GM21367 (cell line): ENCODE measurements around the gene CAMTA1.

Experiments
- ATAC-seq: cut with Tn5 transposase; IDR thresholded peaks from one replicate; pipeline ENCODE4 v1.9.1; 2021; ENCODE audit not compliant: unreplicated experiment

The CAMTA1 gene

DNA sequence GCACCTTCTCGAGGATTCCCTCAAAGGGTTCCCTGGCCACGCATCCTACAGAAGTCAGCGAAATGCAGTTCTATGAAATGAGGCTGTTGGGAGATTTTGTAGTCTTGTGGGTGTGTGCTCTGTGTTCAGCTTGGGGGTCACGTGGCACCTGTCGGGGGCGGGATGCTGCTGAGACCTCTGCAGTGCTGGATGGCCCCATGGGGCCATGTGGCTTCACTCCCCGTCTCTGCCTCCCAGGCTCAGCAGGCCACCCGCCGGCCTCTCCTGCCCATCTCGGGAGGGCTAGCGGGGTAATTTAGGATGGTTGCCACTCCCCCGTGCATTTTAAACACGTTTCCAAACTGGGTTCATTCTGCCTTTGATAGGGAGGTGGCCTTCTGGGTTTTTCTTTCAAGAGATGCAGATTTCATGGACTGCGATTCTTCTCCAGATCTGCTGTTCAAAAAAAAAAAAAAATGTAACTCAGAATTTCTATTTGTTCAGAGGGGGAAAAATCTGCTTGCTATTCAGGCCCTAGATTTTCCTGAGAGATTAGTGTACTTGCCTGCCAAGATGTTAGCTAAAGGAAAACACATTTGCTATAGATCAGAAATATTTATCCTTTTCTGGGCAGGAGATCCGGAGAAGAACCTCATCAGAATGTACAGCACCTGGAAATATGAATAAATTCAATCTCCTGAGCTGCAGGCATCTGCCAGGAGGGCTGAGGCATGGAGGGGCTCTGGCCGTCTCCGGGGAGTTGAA is 708.6 kb downstream of the CAMTA1 start:
- ATAC-seq, result no peak

DNA sequence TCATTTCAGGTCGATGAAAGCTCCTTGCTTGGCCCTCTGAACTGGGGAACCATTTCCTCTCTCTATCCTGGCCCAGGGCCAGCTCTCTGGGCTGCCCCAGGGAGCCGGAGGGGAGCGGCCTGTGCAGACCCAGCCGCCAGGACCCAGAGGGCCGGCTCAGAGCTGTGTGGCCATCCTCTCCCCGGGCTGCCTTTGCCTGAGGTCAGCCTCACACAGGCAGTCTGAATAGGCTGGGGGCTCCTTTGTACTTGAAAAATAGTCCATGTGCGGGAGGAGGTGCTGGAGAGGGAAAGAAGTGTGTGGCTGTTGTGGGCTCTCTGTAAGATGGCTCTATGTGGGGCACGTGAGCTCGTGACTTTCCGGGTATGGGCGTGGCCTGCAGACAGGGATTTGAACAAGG is 710.7 kb downstream of the CAMTA1 start:
- ATAC-seq, result no peak

DNA sequence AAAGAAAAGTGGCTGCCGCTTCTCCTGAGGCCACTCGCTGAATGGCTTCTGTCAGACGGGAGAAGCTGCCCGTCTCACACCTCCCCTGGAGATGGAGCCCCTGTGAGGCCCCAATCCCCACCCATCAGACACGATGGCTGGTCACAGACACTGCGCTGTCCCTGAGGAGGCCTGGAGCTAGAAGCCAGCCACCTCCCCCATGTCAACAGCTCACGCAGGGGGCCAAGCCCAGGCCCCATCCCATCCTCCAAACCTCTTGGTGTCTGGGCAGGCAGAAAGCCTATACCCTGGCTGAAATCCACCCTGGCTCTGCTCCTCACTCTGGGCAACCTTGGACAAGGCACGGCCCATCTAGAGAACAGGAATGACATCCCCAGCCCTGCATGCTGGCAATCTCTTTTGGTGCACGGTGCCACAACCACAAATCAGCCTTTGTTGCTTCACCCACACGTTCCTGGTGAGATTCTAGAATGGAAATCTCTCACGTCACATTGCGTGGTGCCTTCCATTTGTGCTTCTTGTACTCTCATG is 711.9 kb downstream of the CAMTA1 start:
- ATAC-seq, result no peak

DNA sequence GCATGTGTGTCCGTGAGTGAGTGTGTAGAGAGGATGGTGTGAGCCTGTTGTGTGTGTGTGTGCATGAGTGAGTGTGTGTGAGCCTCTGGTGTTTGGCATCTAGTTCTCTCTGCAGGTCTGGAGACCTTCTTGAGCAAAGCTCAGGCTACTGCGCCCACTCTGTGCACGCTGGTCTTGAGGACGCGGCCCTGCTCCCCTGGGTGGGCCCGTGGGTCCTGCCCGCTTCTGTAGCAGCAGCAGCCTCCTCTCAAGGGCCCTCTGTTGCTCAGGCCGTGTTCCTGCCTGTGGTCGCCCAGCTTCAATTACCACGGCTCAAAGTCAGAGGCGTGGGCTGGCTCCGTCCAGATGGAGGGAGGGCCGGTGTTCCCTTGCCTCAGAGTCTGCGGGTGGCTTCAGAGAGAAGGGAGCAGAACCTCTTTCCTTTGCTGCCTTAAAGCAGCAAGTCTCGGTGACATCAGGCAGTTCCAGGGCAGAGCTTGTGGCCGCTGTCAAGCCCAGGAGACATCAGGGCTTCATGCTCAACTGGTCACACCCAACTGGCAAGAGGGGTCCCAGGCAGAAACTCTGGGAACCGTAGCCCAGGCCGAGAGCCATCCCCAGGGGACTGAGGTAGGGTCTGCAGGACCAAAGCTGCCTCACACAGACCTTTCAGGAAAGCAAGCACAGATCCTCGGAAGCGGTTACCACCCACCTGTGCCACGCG is 715.3 kb downstream of the CAMTA1 start:
- no peak for ATAC-seq

DNA sequence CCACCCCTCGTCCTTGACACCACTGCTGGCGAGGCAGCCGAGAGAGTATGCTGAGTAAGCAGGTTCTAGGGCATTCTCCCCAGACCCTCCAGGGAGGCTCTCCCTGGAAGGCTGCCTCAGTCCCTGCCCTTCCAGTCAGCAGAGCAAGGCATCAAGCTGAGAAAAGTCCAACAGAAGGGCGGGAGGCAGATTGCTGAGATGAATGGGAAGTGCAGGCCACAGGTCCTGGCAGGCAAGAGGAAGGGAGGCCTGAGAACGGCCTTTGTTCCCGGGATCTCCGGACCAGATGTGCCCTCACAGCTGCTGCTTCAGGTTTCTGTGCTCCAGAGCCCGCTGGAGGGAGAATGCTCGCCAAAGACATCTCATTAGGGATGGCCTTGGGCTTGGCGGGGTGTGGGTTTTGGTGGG is 715.8 kb downstream of the CAMTA1 start:
- ATAC-seq, result no peak

DNA sequence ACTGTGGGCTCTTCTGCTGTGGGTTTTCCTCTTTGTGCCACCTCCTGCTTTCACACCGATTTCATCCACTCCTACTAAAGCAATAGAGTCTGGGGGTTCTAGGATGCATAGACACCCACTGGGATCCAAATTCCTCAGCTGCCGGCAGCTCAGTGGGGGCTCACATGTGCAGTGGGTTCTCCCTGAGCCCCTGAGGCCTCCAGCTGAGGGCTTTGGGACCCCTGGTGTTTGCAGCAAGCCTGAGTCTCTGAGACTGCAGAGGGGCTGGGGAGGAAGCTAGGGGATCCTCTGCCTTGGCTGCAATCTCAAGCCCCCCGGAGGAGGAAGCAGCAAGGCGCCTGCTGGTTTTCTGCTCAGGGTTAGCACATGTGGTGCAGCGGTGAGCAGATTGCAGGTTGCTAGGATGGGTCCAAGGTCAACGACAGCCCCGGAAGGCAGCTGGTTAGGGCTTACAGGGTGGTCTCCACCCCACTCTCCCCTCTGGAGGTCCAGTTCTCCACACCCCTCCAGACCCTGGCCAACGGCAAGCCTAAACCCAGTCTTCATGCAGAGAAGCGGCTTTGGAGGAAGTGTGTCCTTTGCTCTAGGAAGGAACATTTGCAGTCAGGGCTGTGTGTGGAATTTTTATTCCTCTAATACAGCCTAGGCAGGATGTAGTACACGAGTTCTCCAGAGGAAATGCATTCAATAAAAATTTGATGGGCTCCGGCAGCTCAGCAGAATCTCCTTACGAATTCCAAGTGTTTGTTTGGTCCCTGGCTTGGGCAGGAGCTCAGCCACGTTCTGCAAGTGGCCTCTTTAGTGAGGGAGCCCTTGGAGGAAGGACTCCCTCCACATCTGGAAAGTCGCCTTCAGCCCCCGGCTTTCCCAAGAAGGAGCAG is 716.7 kb downstream of the CAMTA1 start:
- ATAC-seq, result no peak

DNA sequence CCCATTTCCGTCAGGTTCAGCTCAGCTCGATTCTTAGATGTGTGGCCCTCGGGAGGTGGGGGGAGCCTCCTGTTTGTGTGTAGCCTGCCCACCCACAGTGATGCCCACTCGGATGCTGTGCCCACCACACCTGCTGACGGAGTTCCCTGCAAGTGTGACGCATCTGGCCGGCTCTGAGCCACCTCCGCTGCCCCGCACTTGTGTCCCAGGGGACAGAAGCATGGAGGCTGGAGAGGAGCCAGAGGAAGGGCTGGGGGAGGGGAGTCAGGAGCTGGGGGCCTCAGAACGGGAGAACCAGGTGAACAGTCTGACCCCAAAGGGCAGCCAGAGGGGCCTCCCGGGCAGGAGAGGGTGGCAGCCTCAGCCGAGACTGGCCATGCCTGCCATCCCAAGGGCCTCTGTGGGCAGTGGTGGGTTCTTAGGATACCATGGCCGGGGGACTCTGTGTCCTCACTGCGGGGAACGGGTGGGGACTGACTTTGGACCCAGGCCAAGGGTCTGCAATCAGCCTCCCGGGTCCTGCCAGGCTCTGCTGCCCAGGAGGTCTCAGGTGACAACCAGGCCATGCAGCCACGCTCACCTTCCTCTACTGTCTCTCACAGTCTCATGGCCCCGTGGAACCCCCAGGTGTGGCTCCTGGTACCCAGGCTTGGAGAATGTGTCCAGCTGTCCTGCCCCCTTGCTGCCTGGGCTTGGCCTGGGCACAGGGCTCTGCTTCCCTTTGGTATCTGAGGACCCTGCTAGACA is 718.6 kb downstream of the CAMTA1 start:
- ATAC-seq, result no peak

DNA sequence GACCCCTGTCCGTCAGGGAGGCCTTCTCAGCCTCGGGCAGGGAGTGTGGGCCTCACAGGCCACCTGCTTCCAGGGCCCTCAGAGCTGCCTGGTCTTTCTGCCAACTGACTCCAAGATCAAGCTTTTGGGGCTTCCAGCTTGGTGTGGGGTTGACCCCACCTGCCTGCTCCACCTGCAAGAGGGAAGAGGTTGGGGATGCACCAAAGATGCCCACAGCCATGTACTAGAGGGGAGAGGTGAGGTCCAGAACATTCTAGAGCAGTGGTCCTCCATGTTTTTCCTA is 719.1 kb downstream of the CAMTA1 start:
- ATAC-seq, result no peak

DNA sequence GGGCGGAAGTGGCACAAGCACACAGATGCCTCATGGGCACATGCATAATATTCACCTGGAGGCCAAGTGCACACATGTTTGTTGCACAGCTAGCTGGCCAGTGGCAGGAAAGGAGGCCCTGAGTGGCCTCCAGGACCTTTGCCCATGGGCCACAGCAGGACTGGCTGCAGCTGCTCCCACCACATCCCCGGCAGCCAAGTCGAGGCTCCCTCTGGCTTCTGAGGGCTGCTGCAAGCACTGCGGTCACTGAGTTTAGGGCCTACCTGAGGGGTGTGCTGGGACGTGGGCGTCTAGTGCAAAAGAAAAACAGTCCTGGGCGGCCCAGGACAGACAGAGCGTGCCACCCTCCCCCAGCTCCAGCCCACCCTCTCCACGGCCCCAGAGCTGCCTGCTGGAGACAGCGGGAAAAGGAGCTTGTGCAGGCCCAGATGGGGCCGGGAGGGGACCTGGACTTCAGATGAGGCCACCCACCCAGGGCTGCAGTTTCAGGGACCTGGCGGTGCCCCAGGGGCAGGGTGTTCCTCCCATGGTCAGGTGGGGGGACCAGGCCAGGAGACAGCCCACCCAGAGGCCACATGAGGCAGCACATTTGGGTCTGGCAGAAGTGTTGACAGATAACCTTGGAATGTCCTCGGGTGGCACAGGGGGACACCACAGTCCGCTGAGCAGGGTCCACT is 720.0 kb downstream of the CAMTA1 start:
- ATAC-seq, result no peak

DNA sequence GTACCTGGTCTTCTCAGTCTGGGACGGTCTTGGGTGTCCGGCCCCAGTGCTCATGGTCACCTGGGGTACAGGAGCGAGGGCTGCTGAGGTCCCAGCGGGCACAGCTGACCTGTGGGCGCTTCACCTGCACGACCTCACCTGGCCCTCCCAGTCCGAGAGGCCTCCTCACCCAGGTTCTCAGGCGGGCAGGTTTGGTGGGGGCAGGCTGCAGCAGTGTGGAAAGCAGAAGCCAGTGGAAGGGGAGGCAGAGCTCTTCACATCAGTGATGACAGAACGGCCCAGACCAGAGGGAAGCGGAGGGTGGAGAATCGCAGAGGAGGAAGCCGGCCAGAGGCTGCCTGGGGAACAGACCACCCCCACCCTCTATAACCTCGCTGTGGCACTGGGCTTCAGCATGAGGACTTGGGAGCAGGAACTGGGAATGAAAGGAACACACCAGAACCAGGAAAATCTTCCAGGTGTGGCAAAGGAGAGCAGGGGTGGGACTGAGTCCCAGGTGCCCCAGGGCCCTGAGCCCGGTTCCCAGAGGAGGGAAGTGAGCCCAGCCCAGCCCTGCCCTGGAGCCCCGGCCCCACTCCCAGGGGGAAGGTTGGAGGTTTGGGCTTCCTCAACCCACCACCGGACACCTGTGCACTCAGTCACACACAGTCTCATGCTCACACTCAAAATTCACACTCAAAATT is 720.7 kb downstream of the CAMTA1 start:
- ATAC-seq, result no peak

DNA sequence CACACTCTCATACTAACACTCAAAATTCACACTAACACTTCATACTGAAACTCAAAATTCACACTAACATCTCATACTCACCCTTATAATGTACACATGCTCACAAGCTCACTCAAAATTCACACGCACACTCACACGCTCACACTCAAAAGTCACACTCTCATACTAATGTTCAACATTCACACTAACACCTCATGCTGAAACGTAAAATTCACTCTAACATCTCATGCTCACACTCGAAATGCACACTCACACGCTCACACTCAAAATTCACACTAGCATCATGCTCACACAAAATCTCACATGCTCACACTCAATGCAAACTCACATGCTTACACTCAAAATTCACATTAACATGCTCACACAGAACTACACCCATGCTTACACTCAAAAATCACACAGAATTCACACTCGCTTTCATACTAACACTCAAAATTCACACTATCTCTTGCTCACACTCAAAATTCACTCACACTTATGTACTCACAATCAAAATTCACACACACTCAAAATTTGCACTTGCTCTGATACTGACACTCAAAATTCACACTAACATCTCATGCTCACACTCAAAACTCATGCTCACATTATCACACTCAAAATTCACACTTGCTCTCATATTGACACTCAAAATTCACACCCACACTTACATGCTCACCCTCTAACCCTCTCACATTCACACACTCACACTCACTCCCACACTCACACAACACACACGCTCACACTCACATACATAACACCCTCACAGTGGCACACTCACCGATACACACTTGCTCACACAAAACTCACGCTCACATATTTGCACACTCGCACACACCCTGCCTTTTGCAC is 721.4 kb downstream of the CAMTA1 start:
- ATAC-seq, result no peak

DNA sequence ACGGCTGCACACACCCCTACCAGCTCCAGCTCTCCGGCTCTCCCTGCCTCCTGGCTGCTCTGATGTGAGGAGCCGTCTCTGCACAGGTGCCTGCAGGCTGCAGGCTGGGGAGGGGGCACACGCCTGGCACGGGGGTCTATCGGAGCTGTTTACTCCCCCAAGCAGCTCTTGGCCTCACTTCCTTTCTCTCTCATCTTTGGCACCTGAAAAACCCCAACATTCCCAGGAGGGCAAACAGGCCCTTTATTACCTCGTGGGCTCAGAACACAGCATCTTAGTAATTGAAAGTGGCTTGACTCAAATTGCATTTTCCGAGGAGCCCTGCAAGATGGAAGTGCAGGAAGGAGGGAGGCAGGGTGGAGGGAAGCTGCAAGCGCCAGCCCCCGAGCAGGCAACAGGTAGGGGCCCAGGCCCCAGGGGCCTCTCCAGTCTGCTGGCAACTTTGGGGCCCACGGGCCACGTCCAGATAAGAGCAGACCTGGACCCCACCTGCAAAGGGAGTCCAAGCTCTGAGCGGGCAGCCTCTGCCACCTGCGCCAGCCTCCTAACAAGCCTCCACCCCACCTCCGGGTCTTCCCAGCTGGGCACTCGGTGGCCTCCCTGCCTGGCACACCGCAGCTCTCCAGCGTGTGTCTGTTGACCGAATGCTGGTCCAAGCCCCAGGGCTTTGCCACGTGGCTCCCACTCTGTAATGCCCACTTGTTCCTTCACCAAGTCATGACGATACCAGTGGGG is 722.2 kb downstream of the CAMTA1 start:
- ATAC-seq, result no peak

DNA sequence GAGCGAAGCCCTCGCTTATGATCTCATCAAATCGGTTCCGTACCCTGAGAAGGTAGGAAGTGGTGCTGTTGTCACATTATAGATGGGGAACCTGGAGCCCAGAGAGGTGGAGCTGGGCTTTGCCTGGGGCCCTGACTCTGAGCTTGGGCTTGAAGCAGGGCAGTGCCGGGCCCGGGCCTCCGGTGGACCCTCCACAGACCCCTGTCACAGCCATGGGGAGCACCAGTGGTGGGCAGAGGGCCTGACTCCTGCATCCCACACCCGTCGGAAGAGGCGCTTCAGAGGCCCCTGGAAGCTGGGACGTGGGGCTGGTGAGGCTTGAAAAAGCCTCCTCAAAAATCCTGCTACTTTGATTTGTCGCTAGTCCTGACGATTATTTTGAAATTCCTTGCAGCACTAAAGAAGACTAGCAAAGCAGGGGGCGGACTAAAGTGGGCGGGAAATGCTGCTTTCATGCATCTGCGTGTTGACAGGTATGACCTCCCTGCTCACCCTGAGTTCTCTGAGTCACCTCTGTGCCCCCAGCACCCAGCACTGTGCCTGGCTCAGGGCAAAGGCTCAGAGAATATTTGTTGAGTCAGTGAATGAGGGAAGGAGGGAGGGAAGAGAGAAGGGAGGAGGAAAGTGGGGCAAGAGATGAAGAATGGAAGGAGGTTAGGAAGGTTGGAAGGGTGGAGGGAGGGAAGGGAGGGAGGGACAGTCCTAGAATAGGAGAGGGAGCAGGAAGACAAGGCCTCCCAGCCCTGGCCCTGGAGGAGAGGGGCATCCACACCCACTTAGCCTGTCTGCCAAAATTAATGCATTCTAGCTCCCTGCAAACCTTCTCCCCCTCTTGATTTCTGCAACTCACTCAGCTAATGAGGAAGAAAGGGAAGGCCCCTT is 723.0 kb downstream of the CAMTA1 start:
- no peak for ATAC-seq

DNA sequence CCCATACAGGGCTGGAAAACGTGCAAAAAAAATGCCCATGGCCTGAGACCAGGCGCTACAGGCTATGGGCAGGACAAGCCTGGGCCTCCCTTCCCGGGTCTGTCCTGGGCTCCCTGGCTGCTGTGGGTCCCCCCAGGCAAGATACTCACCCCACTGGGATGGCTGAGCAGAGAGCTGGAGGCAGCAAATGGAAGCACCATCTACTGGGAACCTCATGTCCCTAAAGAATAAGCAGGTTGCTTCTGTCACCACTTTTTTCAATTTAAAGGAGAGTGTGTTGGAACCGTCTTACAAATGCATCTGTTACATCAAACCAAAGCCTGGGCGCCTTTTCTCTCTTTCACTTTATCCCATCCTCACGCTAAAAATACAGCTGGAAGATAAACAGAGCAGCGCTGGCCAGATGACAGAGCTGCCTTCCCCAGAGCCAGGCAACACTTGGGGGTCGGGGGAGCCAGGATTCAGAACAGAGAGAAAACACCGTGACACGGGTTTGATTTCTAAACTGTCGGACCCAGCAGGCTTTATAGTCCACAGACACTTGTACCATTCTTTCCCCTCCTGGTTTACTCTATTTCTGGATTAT is 723.8 kb downstream of the CAMTA1 start:
- ATAC-seq, result no peak

DNA sequence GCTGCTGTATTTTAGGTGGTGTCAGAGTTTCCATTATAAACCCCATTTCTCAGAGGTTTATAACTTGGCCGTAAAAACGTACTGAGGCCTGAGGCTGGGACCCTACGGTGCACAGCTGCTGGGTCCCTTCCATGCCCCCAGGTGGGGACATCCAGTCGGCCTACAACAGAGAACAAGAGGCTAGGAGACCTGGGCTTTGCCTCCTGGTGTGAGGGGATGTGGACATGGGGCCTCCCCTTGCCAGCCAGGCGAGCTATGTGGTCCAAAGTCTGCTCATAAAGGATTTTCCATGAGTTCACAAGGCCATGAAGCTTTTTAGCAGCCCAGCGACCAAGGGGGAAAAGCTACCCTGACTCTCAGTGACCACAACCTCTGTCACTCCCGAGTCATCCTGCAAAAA is 724.3 kb downstream of the CAMTA1 start:
- ATAC-seq, result no peak

DNA sequence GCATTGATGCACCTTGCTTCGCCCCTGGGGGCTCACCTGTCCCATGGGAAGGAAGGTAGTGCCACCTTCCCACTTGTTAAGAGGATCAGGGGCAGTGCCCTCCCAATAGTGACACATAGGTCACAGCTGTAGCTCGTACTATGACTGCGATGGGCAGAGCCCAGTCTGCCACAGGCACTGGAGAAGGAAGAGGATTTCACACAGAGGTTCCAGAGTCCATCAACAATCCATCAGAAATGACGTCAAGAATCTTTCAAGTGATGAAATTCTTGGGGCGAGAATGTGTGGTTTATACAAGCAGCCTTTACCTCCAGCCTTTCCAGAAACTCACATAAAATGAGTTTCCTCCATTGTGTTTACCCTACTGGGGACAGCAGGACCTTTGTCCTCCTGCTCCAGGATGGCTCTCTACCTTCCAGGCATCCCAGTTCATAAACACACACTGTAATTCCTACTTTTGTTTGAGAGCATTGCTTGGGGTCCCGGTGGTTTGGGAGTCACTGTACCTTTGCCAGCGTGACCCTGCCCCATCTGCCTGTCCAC is 725.2 kb downstream of the CAMTA1 start:
- no peak for ATAC-seq

DNA sequence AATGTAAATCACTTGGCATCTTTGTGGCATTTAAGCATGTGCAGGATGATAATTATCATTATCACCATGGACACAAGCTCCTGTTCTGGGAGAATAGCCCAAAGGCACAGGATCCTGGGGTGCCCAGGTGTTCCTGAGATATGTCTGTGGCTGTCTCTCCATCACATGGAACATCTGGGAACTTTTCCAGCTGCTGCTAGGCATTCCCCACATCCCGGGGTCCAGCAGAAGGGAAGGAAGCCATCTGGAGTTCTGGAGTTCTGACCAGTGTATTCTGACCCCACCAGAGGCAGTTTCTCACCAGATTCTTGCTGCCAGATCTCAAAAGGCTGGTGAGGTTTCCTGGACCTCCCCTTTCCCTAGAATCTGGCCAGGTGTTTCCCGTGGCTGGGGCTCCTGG is 726.1 kb downstream of the CAMTA1 start:
- ATAC-seq, result no peak
